GM18502 (cell line): ENCODE data around the gene MARCHF10.

ENCODE experiments used
- ATAC-seq: cut with Tn5 transposase; IDR thresholded peaks from one replicate; pipeline ENCODE4 v1.9.1; 2021; ENCODE audit warnings: mild to moderate bottlenecking; ENCODE audit not compliant: unreplicated experiment, poor library complexity

MARCHF10 gene

DNA sequence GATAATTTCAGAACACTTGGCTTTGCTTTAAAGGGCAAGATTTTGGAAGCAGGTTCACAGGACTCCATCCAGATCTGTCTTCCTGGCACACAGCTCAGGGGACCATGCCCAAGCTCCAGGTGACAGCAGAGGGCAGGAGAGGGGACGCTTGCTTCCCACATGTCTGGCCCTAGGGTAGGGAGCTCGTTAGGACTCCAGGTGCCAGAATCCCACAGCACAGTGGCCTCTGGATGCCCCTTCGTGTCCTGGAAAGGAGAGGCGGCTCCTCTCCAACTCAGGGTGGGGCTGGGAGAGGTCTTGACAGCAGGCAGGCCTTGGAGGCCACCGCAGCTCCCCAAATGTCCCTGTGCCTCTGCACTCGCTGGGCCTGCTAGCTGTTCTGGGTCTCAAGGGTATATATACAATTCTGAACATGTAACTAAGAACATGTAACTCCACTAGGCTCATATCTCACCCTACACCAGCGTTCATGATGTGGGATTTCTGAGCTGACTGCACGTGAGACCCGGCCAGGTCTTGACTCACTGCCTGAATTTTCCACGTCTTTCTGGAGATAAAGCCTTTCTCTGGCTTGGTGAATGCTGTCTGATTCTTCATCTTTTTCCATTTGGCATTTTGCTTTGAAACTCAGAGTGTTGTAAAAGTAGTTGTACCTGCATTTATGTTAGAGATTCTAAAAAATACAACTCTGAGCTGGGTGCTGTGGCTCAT lies 52.8 kb downstream of the MARCHF10 start:
- ATAC-seq, result no peak

DNA sequence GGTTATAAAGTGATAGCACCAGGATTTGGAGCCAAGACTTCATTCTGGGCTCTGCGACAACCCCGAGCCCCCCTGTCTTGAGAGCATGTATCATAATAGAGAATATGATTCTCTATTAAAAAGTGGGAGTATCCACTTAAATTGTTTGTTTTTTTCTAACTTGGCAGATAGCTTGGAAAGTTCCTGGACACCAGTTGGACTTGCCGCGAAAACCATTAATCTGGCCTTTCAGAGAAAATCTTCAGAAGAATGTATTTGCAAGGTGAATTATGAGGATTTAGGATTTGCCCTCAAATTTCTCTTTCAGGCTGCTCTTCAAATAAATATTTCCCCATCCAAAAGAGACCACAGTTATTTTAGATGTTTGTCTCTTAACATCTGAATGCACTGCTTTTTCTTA lies 53.5 kb downstream of the MARCHF10 start:
- ATAC-seq, result no peak

DNA sequence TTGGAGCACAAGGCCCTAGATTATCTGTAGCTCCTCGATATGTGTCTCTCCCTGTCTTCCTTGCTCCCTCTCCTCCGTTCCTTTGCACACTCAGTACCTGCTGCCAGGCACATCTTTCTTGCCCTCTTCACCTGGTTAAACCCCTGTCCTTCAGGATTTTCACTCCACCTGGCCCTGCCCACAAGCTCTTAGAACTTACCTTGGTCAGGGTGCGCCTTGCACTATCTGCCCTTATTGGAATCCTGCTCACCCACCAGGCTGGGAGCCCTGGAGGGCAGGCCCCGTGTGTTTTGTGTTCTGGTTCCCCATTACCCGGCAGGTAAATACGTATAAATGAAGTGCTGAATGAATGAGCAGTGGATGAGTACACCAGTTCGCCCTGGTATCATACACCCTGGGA lies 54.6 kb downstream of the MARCHF10 start:
- ATAC-seq, result no peak

DNA sequence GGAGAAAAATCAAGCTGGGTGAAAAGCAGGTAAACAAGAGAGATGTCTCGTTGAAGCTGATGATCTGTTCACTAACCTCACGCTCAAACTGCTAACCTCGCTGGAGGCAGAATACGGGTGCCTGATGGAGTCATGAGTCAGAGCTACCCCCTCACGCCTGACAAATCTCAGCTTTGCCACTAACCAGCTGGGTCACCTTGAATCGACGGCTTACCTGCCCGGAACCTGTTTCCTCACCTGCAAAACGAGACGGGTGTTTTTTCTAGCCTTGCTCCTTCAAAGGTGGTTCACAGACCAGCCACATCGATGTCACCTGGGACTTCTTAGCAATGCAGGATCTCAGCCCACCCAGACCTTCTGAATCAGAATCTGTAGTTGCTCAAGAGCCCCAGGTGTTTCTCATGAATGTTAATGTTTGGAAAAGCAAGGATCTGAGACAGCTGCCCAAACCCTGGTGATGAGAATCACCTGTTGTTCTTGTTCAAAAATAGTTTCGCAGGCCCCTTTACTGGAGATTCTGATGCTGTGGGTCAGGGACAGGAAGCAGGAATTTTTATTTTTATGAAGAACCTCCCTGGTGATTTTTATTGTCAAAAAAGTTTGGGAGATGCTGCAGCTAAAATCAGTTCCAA lies 56.9 kb downstream of the MARCHF10 start:
- ATAC-seq, result no peak

DNA sequence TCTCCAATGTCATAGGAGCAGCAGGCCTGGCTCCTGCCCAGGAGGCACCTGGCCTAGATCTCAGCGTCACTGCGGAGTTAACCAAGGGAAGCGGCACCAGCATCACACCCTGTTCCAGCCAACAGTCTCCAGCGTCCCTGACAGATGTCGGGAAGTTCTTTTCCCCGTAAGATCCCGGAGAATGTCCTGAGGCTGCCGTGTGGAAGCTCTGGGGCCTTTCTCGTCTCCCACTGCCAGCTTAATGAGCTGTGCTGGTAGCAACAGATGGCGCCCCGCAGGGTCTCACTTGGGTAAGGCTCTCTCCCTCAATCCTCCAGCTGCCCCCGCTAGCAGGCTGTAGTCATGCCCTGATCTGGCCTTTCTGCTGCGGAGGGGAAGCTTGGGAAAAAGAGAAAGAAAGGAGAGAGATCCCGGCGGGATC lies 57.5 kb downstream of the MARCHF10 start:
- no peak for ATAC-seq

DNA sequence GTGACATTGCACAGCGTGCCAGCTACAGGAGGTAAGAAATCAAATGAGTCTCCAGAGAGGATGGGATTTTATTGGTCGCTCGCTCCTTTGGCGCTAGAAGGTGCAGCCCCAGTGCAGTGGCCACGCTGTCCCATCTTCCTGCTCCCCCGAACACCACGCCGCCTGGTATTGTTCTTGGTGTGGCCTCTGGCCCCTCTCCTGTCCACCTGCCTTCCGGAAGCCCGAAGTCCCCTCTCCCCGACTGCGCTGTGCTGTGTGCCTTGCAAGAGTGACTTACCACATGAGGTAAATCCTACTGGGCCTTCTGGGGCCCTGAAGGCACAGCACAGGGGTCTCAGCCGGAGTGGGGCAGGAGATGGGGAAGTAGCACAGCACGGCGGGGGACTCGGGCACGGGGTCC lies 58.2 kb downstream of the MARCHF10 start:
- no peak for ATAC-seq

DNA sequence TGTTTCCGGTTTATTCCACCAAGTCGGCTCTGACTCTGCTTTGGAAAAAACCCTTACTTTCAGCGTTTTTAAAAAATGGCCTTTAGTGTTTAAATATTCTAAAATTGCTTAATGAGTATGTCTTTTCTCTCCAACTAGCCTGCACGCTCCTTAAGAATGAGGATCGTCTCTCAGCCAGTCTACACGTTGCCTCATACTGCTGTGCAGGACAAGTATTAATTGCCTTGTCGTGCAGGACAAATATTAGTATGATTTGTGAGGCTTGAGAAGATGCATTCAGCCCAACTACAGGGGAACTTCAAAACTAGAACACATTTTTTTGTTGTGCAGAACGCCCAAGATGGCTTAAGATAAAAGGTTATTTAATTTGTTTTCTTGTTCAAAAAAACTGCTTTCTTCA lies 61.2 kb downstream of the MARCHF10 start:
- no peak for ATAC-seq

DNA sequence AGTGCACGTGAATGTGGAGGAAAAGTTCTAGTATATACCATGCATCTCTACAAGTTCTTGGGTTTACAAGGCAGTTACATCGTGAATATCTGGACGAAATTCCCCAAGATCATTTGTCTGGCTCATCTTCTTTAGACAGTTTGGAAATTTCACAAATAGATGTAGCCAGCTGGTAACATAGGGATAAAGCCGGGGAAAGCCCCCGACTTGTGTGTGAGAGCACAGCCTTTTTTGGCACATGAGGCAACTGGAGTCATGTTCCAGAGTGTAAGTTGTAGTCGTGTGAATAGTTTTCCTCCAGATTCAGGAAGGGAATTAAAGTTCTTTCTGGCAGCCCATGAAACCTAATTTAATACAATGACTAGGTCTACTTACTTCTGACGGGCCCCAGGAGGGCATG lies 62.3 kb downstream of the MARCHF10 start:
- no peak for ATAC-seq

DNA sequence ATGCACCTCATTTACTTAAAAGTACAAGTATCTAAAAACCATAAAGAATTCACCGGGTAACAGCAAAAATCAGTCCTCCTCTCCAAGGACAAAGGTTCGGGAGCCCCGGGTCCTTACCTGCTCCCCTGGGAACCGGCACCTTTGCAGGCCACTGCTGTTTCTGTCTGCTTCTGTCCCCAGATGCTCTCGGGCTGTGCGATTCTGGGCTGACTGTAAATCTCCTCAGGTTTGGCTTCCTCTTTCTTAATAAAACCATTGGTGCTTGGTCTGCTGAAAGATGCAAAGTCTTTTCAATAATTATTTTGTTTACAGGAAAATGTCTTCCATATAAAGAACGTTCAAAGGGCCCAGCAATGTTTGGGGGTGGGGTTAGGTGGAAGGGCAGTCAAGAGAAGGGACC lies 63.9 kb downstream of the MARCHF10 start:
- no peak for ATAC-seq

DNA sequence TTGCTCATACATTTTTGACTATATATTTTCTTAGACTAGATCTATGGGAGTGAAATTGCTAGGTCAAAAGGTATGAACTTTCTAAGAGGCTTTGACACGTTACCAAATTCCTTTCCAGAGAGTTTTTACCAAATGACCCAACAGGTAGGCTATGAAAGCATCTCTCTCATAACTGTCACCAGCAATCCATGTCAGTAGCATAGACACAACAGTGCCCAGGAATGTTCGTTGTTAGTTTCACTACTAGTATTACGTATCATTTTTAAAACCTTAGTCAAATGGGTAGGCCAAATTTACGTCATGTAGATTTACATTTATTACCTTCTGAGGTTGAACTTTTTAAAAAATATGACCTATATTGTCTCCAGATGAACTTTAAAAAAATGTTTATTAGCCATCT lies 66.8 kb downstream of the MARCHF10 start:
- peak; percentile 78 for ATAC-seq

DNA sequence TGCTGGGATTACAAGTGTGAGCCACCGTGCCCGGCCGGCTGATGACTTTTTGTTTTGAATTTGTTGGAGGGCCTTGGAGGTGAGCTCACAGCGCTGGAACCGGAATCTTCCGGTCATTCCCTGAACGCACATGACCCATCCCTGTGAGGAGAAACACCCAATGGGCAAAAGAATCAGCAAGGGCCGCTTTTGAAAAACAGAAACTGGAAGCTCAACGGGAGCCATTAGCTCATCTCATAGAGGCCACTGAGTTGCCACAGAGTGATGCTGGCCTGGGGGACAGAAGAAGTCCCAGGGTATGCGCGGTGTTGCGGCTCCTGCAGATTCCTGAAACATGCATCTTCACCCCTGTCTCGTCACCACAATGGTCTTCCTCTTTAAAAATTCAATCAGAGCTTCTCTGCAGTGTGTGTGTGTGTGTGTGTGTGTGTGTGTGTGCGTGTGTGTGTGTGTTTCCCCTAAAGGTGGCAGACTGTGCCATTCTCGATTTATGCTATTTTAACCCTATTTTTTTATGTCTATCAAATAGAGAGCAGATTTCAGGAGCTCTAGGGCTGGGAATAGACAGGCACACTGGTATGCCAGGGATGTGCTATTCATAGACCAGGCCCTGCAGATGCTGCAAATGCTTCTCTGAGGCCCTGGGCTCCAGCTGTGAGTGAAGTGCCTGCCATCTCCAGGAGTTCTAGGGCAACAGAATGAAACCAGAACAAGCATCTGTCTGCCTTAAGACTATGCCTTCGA lies 68.3 kb downstream of the MARCHF10 start:
- no peak for ATAC-seq

DNA sequence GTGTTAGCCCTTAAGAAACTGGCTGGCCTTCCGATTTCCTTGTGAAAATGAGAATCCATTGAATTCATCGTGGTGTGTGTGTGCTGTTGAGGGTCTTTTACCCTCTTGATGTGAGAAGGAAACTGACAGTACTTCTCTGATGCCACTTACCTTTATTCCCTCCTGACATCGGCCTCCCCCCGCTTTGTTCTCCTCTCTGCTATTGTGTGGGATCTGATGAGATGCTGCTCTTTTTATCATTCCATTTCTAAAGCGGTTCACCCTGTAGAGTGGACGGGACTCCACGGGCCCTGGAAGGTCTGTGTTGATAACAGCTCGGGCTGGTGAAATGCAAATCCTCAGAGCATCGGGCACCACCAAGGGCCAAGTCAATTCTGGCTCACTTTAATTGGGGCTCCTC lies 69.8 kb downstream of the MARCHF10 start:
- no peak for ATAC-seq

DNA sequence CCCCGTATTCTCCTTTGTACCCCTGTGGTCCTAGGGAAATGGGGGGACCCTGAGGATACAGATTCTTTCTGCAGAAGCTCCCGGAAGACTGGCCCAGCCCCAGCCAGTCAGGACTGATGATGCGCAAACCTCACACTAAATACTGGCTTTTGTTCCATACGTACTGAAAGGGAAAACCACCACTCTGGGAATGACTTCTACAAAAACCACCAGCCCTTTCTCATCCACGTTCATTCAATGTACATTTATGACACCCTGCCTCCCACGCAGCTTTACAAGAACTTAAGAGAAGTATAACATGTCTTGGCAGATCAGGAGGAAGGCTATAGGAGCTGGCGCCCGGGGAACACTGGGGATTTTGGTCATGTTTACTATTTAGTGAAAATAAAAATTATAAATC lies 70.6 kb downstream of the MARCHF10 start:
- ATAC-seq, result no peak

DNA sequence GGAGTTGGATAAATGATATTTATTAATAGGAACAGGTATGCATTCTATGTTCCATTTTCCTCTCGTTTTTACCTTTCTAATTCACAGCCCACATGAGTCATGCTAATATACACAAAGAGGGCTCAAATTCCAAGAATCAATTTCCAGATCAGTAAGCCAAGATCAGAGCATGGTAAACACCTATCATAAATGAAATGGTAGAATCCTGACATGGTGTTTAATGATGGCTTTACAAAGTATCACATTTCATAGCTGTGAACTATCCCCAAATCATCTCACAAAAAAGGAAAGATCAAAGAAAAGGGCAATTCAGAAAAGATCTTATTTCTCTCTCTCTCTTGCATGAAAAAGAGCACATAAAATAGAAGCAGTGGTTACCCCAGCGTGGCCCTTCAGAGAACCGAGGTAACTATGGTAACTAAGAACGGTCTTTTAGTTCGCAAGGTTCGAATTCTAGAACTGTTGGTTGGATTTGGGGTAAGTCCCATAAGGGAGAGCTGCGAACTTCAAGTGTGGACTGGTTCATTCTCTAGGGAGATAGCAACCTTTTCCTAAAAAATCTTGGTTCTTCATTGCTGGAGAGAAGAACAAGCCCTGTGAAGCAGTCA lies 73.0 kb downstream of the MARCHF10 start:
- no peak for ATAC-seq

DNA sequence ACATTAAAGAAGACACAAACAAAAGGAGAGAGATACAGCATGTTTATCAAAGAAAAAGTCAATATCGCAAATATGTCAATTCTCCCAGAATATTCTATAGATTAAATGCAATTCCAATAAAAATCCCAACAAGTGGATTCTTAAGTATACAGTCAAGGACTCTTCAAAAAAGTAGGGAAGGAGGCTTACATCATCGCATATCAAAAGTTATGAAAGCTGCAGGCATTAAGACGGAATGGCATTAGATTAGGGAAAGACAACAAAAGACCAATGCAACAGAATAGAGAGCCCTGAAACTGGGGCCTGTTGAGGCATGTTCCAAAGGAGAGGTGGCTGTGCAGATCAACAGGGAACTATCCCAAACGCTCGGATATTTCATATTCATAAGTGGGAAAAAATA lies 76.0 kb downstream of the MARCHF10 start:
- ATAC-seq, result no peak

DNA sequence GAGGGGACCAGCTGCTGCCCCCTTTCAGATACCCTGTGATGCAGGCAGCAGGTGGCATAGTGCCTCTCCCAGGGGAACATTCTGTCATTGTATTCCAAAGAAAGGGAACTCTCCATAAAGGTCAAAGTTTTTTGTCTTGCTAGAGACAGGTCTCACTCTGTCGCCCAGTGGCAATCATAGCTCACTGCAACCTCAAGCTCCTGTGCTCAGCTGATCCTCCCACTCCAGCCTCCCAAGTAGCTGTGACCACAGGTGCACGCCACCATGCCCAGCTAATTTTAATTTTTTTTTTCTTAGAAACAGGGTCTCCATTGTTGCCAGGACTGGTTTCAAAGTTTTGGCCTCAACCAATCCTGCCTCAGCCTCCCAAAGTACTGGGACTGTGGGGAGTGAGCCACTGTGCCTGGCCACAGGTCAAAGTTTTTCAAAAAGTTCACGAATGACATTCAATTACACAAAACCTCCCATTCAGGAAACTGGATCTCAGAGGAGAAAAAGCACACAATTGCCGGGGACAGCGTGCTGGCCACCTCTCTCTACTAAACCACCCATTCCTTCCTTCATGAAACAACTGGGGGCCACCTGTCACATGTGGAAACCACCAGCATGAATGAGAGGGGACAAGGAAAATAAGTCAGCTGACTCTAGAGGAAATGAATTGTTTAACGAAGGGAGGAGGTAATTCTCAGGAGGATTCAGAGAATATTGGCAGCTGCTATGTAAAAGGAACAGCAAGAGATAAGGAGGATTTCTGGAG lies 80.0 kb downstream of the MARCHF10 start:
- ATAC-seq, result no peak

DNA sequence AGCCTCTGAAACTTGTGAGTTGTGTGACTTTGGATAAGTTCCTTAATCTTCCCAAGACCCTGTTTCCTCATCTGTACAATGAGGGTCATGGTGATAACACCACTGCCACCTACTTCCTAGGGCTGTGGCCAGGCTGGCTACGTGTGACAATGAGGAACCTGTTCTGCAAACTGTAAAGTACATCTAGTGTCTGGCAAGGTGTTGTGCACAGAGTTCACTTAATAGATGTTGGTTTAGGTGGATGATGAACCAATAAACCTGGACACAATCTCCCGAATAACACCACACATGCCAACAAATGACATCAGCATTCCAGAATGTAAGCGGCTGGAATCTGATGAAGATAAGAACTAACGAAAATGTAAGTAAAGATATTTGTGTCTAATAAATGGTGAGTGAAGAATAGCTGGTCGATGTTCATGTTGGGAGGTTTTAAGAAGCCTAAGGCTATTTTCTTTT lies 82.3 kb downstream of the MARCHF10 start:
- no peak for ATAC-seq

DNA sequence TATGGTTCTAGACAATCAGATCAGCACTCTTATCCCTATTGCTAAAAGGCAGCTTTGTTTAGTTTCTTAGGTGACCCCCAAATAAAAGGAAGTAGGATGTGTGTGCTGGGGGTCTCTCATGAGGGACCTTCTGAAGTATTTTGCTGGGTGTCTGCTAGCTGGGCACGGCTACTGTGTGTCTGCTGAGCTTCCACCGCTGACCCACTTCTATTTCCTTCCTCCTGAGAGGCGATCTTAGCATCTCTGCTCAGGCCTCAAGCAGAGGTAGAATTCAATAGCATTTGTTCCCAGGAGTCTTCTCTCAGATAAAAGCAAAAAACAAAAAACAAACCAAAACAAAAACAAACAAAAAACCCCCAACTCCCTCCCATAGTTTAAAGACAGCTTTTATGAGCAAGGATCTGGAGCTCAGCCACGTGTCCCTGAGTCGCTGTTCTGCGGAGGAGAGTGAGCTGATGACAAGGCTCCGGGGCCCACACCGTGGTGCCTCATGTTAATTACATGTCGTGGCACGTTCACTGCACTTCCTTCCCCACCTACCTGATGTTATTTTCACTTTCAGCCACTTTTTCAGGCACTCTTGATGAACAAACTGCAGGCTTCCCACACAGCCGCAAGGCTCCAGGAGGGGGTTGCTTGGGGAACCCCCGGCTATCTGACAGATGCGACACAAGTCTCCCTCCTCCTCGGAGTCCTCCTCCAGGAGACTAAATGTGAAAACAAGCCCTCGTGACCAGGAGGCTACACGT lies 83.5 kb downstream of the MARCHF10 start:
- peak; percentile 95 for ATAC-seq

DNA sequence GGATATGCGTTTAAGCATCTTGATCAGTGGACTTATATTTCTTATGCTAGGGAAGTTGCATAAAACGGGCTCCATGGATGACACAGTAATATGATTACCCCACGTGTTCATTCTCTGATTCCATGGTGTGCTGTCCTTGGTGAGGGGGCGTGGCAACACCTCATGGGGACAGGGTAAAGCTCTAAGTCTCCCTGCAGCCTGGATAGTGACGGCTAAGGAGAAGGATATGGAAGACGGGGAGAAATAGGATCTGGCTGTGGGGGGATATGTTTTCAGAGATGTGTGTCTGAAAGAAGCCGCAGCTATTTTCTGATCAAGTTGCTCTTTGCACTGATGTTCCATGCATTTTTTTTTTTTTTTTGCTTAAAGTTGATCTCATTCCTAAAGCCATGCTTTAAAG lies 84.3 kb downstream of the MARCHF10 start:
- ATAC-seq, result no peak

DNA sequence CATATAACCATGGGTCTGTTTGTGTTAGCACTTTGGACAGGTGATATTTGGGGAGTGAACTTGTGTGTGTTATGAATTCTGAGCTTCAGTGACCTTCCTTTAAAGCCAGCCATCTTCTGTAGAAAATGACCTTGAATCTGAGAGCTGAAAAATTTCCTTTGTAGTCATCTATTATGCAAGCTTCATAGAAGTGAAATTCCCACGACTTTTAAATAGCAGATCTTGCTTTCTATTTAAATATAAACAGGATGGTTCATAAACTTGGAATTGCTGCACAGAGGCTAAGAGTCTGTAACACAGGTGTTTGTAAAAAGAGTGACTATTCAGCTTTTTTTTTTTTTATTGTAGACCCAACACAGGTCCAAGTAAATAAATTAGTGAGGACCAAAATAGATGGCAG lies 85.5 kb downstream of the MARCHF10 start:
- no peak for ATAC-seq
